HG02571 (cell line): Measurements from ENCODE around the gene AUTS2.
A peak's percentile ranks its signal among the peaks of the same experiment; 100 is the strongest.
"Not testable (repeated sequence)": the region's sequence is repeated elsewhere in the genome, so short reads cannot be mapped to it uniquely, and the experiment has no call there.

ENCODE experiments used
- ATAC-seq: cut with Tn5 transposase; IDR thresholded peaks from one replicate; pipeline ENCODE4 v1.9.1; 2021; ENCODE audit warnings: mild to moderate bottlenecking, moderate library complexity; ENCODE audit not compliant: unreplicated experiment

AUTS2 gene

DNA sequence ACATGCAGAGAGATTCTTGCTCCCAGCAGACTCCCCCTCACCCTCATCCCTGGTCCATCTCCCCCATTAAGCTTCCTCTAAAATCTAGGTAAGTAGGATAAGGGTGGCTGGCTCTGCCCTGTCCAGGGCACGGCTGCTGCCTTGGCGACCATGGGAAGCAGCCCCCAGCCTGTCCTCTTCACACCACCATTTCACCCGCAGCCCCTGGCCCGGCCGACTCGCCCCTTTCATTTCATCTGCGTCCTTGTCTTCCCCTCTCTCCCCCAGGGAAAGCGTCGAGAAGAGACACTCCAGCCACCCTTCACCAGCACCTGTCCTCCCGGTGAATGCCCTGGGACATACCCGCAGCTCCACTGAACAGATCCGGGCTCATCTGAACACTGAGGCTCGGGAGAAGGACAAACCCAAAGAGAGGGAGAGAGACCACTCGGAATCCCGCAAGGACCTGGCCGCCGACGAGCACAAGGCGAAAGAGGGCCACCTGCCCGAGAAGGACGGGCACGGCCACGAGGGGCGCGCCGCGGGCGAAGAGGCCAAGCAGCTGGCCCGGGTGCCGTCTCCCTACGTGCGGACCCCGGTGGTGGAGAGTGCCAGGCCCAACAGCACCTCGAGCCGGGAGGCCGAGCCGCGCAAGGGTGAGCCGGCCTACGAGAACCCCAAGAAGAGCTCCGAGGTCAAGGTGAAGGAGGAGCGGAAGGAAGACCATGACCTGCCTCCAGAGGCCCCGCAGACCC, 1191.4 kb downstream of the AUTS2 start:
- ATAC-seq: no peak

DNA sequence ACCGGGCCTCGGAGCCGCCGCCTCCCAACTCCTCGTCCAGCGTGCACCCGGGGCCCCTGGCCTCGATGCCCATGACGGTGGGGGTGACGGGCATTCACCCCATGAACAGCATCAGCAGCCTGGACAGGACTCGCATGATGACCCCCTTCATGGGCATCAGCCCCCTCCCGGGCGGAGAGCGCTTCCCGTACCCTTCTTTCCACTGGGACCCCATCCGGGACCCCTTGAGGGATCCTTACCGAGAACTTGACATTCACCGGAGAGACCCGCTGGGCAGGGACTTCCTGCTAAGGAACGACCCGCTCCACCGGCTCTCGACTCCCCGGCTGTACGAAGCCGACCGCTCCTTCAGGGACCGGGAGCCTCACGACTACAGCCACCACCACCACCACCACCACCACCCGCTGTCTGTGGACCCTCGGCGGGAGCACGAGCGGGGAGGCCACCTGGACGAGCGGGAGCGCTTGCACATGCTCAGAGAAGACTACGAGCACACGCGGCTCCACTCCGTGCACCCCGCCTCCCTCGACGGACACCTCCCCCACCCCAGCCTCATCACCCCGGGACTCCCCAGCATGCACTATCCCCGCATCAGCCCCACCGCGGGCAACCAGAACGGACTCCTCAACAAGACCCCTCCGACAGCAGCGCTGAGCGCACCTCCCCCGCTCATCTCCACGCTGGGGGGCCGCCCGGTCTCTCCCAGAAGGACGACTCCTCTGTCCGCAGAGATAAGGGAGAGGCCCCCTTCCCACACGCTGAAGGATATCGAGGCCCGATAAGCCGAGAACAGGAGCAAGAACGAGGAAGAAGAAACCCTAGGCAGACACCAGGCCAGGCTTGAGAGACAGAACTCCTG, 1192.2 kb downstream of the AUTS2 start:
- ATAC-seq: no peak

DNA sequence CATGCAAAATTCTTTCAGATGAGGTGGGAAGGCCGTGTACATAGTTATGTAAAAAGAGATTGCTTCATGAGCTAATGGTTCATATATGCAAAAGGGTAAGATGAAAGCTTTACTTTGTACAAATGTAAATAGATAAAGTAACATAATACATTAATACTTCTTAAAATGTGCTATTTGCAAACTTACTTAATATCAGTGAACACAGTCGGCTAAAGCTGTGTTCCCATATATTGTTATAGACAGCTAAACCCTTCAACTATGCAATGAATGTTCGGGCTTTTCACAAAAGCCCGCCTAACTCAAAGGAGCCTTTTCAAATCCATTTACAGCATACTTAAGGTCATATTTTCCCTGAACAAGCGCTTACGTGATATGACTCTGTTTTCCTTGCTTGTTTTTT, 1193.1 kb downstream of the AUTS2 start:
- no peak for ATAC-seq

DNA sequence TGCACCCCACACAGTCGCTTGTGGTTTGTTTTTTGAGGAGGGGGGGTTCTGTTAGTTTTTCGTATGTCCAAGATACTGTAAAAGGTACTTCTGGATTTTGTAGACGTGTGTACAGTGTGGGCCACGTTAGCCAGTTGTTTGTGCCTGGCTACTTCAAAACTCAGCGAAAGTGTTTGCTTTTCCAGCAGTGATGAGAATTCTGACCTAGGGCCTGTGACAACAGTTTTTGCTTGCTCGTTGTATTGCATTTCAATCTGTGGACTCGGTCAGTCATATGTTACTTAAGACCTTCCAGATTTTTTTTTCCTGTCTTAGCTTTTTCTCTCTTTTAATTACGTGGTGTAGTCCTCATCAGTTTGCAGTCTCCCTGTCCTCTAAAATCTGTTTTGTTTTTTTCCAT, 1194.8 kb downstream of the AUTS2 start:
- ATAC-seq: no peak

DNA sequence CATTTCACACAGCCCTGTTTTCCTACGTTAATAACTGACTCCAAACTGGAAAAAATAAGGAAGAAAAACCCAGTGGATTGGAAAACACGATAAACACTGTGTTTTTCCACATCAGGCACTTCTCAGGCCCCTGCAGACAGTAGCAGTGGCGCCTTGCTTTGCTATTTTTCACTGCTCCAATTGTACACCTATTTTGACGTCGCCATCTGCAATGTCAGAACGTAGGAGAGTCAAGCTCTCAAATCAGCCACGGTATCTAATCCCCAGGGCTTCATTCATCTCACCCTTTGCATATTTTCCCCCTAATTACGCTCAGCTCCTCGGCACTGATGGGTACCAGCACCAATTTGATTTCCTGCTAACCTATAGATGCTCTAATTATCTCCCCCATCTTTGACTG, 1195.5 kb downstream of the AUTS2 start:
- no peak for ATAC-seq

DNA sequence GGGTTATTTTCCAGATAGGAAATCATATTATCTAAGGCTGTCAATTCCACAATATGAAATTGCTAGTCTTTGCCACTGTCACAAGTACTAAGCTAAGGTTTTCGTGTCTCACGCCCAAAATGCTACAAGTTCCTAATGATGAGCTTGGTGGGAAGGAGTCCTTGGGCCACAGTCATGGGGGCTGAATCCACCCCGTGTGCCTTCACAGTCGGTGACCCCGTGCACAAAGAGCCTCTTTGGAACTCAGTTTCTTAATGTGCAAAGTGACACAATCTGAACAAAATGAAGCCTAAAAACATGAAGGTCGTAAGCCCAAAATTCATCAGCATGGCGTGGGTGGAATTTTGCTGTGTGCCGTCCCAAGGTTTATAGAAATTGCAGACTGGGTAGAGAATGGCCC, 1196.7 kb downstream of the AUTS2 start:
- ATAC-seq: no peak

DNA sequence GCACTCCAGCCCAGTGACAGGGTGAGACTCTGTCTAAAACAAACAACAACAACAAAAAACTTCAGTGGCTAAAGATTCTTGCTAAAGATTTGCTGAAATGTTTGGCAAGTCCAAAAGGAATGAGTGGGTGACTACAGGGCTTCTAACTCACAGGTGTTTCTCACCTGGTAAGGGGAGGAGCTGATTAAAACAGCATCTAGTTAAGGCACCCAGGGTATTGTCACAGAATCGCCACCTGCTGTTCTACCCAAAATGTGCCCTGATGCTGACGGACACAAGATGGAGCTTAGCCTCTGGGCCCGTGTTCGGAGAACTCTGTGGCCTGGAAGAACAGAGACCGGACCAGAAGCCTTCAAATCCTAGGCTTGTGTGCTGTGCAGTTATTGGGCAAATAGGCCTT, 1197.7 kb downstream of the AUTS2 start:
- ATAC-seq: no peak

DNA sequence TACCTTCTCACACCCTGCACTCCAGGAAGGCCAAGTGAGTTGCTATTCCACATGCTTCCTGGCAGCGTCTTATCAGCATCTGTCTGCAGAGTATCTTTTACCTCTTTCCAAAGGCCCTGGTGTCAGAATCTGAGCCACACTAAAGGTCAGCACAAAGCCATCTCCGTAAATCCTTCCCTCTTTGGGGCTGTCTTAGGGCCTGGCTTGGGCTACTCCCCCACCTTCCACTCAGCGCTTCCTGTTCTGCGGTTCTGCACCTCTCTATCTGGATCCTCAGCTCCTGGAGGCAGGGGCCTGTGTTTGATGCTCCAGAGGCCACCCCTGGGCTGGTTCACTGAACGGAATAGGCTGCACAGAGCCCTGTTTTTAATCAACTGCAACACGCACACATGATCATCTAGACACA, 1198.8 kb downstream of the AUTS2 start:
- ATAC-seq: no peak

DNA sequence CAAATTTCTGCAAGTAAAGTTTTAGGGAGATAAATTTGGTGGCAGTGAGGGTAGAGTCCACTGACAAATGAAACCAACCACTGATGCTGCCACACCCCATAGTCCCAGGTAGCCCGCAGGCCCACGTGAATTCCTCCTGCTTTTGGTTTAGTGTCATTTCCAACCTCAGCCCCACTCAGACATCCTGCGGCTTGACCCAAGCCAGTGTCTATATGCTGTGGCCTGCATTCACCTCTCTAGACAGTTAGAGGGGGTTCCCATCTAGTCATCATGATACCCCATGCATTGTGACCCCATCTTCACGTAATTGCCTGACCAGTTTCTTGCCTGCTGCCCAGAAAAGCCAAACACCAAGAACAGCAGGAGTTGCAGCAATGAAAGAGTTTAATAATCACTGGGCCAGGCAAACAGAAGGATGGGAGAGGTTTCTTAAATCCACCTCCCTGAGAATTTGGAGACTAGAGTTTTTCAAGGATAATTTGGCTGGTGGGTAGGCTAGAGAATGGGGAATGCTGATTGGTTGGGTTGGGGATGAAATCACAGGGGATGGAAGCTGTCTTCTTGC, 1201.6 kb downstream of the AUTS2 start:
- ATAC-seq: no peak

DNA sequence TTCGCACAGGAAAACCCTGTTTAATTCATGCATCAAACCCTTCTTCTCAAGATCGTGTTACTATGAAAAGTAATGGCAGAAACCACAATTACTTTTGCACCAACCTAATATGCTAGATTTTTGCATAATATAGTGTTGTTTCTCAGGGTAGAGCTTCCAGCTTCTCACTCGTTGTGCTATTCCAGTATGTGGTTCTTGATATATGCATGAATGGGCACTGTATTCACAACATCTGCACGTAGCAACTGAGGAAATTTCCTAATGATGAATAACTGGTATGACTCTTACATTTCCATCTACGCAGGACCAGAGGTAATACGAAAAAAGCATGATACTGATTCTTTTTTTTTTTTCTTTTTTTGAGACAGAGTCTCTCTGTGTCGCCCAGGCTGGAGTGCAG, 1207.1 kb downstream of the AUTS2 start:
- ATAC-seq: no peak

DNA sequence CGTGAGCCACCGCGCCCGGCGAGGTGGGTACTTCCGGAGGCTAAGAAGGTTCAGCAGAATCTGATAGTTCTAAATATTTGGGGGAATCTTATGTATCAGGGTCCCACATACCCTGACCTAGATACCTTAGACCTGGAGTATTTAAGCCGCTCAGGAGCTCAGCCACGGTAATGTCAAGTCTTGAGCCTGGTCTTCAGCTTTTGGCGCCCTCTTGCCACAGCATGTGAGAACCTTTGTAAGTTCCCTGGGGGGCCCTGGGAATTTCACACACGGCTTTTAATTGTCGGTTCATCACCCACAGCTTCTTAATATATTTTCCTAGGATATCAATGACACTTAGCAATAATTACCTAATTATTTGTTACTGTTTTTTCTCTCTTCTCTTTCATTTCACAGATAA, 1209.4 kb downstream of the AUTS2 start:
- ATAC-seq: no peak

DNA sequence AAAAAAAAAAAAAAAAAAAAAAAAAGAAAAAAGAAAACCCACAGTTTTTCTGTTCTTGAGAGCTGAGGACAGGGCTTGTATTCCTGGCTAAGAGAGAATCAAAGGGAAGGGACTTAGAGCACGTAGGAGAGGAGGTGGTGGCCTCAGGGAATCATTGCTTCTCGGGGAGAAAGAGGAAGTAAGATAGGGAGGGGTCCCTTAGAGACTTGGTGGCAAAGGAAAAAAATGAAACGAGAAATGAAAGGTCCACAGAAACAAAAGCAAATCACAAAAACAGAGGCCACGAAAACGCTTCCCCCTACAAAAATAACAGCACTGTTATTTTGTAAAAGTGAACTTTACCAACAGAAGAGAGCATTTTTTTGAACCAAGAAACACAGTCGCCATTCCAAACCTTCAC, 1210.6 kb downstream of the AUTS2 start:
- no peak for ATAC-seq

DNA sequence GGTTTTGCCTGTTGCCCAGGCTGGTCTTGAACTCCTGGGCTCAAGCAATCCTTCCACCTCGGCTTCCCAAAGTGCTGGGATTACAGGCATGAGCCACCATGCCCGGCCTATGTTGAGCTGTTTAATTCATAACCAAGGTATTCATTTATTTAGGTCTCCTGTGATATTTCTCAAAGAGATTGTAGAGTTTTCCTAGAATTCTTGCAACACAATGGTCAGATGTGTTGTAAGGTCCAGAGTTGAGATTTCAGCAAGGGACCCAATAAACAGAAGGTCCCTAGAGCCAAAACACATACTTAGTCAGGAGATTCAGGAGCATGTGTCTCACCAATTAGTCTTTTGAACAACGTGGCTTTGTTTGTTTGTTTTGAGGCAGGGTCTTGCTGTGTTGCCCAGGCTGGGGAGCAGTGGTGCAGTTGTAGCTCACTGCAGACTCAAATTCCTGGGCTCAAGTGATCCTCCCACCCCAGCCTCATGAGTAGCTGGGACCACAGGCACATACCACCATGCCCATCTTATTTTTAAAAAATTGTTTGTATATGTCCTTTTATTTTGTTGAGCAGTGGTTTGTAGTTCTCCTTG, 1212.4 kb downstream of the AUTS2 start:
- no peak for ATAC-seq

DNA sequence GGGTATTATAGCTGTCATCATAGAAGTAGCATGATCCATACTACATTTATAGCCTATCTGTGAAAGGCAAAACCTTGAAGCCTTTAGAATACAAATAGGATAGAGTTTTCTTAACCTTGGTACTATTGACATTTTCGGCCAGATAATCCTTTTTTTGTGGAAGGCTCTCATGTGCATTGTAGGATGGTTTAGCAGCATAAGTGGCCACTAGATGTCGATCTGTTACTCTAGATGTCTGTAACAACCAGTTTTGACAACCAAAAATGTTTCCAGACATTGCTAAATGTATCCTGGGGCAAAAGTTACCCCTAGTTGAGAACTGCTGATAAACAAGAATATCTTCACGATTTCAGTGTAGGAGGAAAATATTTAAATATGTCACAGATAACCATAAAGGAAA, 1214.2 kb downstream of the AUTS2 start:
- no peak for ATAC-seq

DNA sequence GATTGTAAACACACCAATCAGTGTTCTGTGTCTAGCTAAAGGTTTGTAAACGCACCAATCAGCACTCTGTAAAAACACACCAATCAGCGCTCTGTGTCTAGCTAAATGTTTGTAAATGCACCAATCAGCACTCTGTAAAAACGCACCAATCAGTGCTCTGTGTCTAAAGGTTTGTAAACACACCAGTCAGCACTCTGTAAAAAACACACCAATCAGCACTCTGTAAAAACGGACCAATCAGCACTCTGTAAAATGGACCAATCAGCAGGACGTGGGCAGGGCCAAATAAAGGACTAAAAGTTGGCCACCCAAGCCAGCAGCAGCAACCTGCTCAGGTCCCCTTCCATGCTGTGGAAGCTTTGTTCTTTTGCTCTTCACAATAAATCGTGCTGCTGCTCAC, 1224.2 kb downstream of the AUTS2 start:
- not testable (repeated sequence) for ATAC-seq

DNA sequence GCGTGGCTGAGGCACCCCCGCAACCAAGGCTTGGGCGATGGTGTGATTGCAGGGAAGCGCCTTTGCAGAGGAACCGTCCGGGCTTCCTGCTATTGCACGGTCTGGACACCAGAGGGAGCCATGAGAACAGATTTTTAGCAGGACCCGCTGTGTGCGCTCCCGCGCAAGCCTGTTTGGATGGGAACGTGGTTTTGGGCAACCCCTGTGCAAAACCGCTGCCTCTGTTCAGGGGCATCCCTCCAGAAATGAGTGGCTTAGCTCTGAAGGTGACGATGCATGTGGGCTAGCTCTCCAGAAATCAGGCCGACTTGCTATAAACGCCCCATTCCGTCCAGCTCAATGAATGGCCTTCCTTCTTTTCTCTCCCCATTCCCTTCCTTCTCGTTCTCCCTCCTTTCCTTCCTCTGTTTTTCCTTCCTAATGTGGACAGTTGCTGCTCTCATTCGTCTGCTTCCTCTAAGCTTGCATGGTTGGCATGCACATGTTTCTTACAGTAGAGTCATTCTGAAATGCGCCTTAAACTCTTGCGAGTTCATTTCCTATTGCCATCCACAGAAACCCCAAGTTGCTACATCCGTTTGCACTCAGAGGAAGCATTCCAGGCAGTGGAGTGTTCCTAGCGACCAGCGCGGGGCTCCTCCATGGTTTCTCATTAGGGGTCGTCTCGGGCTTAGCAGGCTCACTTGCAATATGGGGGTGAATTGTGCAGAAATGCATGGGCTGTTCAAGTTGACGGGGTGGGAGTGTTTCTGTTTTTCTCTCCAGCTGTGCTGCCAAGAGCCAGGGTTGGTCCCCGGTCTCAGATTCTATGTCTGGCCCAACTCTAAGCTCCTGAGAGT, 1231.2 kb downstream of the AUTS2 start:
- peak; percentile 78 for ATAC-seq

DNA sequence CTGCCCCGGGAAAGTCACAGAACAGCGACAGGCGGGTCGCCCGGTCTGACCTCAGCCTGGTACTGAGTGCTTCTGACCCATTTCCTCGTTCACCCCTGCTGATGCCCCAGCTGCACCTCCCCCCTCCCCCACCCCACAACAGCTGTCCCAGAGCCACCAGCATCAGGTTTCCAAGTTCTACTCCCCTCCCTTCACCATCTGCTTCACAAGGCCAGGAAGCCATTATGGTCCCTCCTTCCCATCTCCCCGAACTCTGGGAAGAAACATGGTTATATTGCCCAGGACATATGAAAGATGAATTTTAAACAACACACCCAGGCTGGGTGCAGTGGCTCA, 1231.8 kb downstream of the AUTS2 start:
- ATAC-seq: no peak

DNA sequence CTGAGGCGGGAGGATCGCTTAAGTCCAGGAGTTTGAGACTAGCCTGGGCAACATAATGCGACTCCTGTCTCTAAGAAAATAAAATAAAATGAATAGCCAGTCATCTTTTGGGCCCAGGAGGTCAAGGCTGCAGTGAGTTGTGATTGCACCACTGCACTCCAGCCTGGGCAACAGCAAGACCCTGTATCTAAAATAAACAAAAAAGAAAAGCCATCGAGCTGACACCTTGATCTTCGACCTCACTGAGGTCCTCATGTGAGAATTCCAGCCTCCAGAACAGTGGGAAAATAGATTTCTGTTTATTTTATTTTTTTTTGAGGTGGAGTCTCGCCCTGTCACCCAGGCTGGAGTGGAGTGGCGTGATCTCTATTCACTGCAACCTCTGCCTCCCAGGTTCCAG, 1232.2 kb downstream of the AUTS2 start:
- no peak for ATAC-seq

DNA sequence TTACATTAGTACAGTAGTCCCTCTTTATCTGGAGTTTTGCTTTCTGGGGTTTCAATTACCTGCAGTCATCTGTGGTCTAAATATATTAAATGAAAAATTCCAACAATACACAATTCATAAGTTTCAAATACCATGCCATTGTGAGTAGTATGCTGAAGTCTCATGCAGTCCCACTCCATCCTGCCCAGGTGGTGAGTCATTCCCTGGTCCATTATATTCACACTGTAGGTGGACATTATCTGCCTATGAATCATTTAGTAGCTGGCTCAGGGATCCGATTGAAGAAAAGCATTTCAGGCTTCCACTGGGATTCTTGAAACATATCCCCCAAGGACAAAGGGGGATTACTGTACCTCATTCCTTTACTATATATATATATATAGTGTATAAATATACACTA, 1235.5 kb downstream of the AUTS2 start:
- ATAC-seq: no peak

DNA sequence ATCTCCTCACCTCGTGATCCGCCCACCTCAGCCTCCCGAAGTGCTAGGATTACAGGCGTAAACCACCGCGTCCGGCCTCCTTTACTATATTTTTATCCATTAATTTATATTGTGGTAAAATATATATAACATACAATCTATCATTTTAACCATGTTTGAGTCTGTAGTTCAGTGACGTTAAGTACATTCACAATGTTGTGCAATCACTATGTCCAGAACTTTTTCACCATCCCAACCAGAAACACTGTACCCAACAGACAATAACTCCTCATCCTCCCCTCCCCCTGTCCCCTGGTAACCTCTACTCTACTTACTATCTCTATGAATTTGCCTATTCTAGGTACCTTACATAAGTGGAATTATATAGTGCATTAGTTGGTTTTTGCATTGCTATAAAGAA, 1236.1 kb downstream of the AUTS2 start:
- ATAC-seq: no peak

DNA sequence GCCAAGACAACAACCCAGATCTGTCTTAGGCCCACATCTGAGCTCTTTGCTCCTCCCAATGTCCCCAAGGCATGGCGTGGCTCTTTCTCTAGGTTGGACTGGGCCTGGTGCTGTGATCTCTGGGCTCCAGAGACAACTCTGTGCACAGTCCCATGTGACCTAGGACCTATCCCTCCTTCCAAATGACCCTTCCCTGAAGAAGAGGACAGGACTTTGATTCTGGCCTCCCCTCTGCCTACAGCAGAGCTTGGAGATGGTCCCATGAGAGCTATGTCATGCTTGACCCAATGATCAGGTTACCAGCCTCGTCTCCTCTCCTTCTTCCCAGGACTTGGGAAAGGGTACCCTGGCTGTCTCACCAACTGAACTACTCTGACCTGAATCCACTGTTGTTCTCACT, 1237.4 kb downstream of the AUTS2 start:
- no peak for ATAC-seq
